Activated CD8-positive, alpha-beta T cell treated with anti-CD3 and anti-CD28 coated beads for 36 hours (primary cell): ENCODE results near the gene CLCN4. TPM values are rescaled to one million over a fixed set of nuclear protein-coding genes. Genes with fewer than 3 reads are reported as not detected.

Source experiments
- ATAC-seq: fragments of 200-7000 bp; cut with Tn5 transposase; one replicate; pipeline ENCODE4 v1.10.0; 2021; ENCODE audit warnings: mild to moderate bottlenecking, moderate library complexity
- CTCF ChIA-PET: fragments of 350-600 bp; sonication (Branson Sonifier 250); formaldehyde crosslinking; loops from one replicate; lab custom pipeline; 2021; ENCODE audit warnings: antibody characterized with exemption; lab: Charles Lee
- POLR2A ChIA-PET: fragments of 350-600 bp; sonication (Branson Sonifier 250); formaldehyde crosslinking; loops from one replicate; lab custom pipeline; 2021; ENCODE audit warnings: antibody characterized with exemption; lab: Charles Lee
- DNase-seq: peaks from one replicate; pipeline ENCODE4 v3.0.0-alpha.2; 2020
- H3K27ac Mint-ChIP-seq: one replicate; pipeline ENCODE4 v1.8.0; 2021; ENCODE audit warnings: mild to moderate bottlenecking, mixed read lengths
- H3K27me3 Mint-ChIP-seq: one replicate; pipeline ENCODE4 v1.8.0; 2021; ENCODE audit warnings: mixed read lengths
- H3K36me3 Mint-ChIP-seq: one replicate; pipeline ENCODE4 v1.8.0; 2021; ENCODE audit warnings: low read depth, mixed read lengths
- H3K4me1 Mint-ChIP-seq: one replicate; pipeline ENCODE4 v1.8.0; 2021; ENCODE audit warnings: low read depth, mixed read lengths
- H3K4me3 Mint-ChIP-seq: one replicate; pipeline ENCODE4 v1.8.0; 2021; ENCODE audit warnings: mild to moderate bottlenecking, moderate library complexity, mixed read lengths
- H3K9me3 Mint-ChIP-seq: one replicate; pipeline ENCODE4 v1.8.0; 2021; ENCODE audit warnings: mixed read lengths
- intact Hi-C: fragments of 100-400 bp; cut with micrococcal nuclease; formaldehyde crosslinking; loops from one replicate; pipeline ENCODE4 v1.10.0; 2022
- total RNA-seq, 2 experiments: library from RNA; stranded (reverse); gene quantifications; one replicate each; pipeline ENCODE4 v1.2.3, GENCODE V29; 2021
- TF ChIP-seq, protein P1 (sequence below): fragments of 200-600 bp; IDR thresholded peaks from one replicate; pipeline ENCODE4 v1.8.0; 2022; ENCODE audit warnings: antibody characterized with exemption, mild to moderate bottlenecking

CLCN4 gene
- total RNA-seq, 2 experiments from 2014 or later, result not detected

GRCh38 chrX:10206317-10206716 lies 49.5 kb downstream of the CLCN4 start:
- TF ChIP-seq, protein P1, sequence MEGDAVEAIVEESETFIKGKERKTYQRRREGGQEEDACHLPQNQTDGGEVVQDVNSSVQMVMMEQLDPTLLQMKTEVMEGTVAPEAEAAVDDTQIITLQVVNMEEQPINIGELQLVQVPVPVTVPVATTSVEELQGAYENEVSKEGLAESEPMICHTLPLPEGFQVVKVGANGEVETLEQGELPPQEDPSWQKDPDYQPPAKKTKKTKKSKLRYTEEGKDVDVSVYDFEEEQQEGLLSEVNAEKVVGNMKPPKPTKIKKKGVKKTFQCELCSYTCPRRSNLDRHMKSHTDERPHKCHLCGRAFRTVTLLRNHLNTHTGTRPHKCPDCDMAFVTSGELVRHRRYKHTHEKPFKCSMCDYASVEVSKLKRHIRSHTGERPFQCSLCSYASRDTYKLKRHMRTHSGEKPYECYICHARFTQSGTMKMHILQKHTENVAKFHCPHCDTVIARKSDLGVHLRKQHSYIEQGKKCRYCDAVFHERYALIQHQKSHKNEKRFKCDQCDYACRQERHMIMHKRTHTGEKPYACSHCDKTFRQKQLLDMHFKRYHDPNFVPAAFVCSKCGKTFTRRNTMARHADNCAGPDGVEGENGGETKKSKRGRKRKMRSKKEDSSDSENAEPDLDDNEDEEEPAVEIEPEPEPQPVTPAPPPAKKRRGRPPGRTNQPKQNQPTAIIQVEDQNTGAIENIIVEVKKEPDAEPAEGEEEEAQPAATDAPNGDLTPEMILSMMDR, result no peak
- no peak overlapping the region for H3K27ac Mint-ChIP-seq
- no peaks in the 10 kb centered on the region for H3K4me1 Mint-ChIP-seq
- H3K9me3 Mint-ChIP-seq, result no peaks in the 10 kb centered on the region
- no peak for ATAC-seq
- no peaks in the 10 kb centered on the region for H3K36me3 Mint-ChIP-seq
- POLR2A ChIA-PET, result no interaction called here
- intact Hi-C loops, result no loop called here
- H3K27me3 Mint-ChIP-seq, result peaks cover 1% of the 10 kb centered on the region
- no peak for DNase-seq
- CTCF ChIA-PET, result no interaction called here
- no peak overlapping the region for H3K4me3 Mint-ChIP-seq

DNA sequence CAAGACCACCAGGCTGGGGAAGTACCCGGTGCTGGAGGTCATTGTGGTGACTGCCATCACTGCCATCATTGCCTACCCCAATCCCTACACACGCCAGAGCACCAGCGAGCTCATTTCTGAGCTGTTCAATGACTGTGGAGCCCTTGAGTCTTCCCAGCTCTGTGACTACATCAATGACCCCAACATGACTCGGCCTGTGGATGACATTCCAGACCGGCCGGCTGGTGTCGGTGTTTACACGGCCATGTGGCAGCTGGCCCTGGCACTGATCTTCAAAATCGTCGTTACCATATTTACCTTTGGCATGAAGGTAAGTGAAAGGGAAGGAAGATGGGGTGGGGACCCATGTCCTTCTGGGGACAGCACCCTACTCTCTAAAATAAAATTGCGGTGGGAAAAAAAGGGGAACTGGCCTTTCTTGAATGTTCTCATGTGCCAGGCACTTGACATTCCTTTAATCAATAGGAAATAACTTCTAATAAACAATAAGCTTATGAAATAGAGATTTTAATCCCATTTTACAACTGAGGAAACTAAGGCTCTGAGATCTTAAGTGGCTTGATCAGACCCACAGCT lies 51.6 kb downstream of the CLCN4 start:
- intact Hi-C loops, result no loop called here
- Mint-ChIP-seq H3K36me3 (no peaks in the 10 kb centered on the region), H3K27me3 (peaks cover 1% of the 10 kb centered on the region), H3K4me3 (no peak overlapping the region), H3K4me1 (no peaks in the 10 kb centered on the region), H3K27ac (no peak overlapping the region), H3K9me3 (no peaks in the 10 kb centered on the region)
- DNase-seq (no peak), ATAC-seq (no peak)
- TF ChIP-seq, protein P1, result no peak
- ChIA-PET POLR2A (no interaction called here), CTCF (interaction anchor here (1.3 kb wide), 1 partner anchor 18 kb away, joined by 7 read pairs; no protein-coding TSS in a partner anchor)

DNA sequence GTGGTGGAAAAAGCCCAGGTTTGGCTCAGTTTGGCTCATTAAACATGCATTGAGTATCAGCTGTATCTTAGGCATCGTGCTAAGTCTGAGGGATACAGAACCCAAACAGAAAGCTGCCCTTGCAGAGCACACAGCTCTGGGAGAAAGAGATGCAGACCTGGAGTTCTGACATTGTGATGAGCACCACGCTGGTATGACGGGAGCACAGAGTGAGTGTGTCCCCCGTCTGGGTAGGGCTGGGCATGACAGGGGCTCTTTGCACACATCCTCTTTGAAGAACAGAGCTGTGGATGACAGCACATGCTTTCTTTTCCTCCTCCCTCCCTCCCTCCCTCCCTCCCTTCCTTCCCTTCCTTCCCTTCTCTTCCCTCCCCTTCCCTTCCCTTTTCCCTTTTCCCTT lies 52.2 kb downstream of the CLCN4 start:
- DNase-seq, result no peak
- no peaks in the 10 kb centered on the region for H3K4me1 Mint-ChIP-seq
- H3K9me3 Mint-ChIP-seq, result no peaks in the 10 kb centered on the region
- no peaks in the 10 kb centered on the region for H3K36me3 Mint-ChIP-seq
- ChIA-PET CTCF (interaction anchor here (1.3 kb wide), 1 partner anchor 19 kb away, joined by 7 read pairs; no protein-coding TSS in a partner anchor), POLR2A (no interaction called here)
- TF ChIP-seq, protein P1, result no peak
- H3K27me3 Mint-ChIP-seq, result peaks cover 1% of the 10 kb centered on the region
- H3K27ac Mint-ChIP-seq, result no peak overlapping the region
- intact Hi-C loops, result no loop called here
- no peak for ATAC-seq
- no peak overlapping the region for H3K4me3 Mint-ChIP-seq

- CTCF ChIA-PET, result no interaction called here
- H3K9me3 Mint-ChIP-seq, result no peaks in the 10 kb centered on the region
- TF ChIP-seq, protein P1, result no peak
These were observed 55.6 kb downstream of the CLCN4 start for GRCh38 chrX:10212395-10212794.

GRCh38 chrX:10213716-10214115 lies 56.9 kb downstream of the CLCN4 start:
- intact Hi-C loops, result no loop called here
- ATAC-seq, result no peak
- H3K4me1 Mint-ChIP-seq, result no peaks in the 10 kb centered on the region
- DNase-seq, result no peak
- no peaks in the 10 kb centered on the region for H3K27me3 Mint-ChIP-seq
- POLR2A ChIA-PET, result no interaction called here
- TF ChIP-seq, protein P1, result no peak
- H3K4me3 Mint-ChIP-seq, result no peak overlapping the region
- H3K36me3 Mint-ChIP-seq, result no peaks in the 10 kb centered on the region
- no peaks in the 10 kb centered on the region for H3K9me3 Mint-ChIP-seq
- H3K27ac Mint-ChIP-seq, result no peak overlapping the region
- CTCF ChIA-PET, result no interaction called here

More at GRCh38 chrX:10212395-10212794, 55.6 kb downstream of the CLCN4 start:
- Mint-ChIP-seq H3K27ac (no peak overlapping the region), H3K4me1 (no peaks in the 10 kb centered on the region), H3K36me3 (no peaks in the 10 kb centered on the region), H3K4me3 (no peak overlapping the region), H3K27me3 (no peaks in the 10 kb centered on the region)
- POLR2A ChIA-PET, result no interaction called here
- DNase-seq, result no peak
- no peak for ATAC-seq
- intact Hi-C loops, result no loop called here
